Subcutaneous adipose tissue (tissue), 4 donors: ENCODE measurements around the gene EPB41L2. TPM values are rescaled to one million over a fixed set of nuclear protein-coding genes. Genes with fewer than 3 reads are reported as not detected.

ENCODE experiments used
- CTCF ChIP-seq: fragments of 450-650 bp; IDR thresholded peaks from one replicate; pipeline ENCODE4 v1.5.1; 2016; ENCODE audit warnings: low read depth, mild to moderate bottlenecking, control low read depth, antibody characterized with exemption, moderate library complexity
- total RNA-seq, 4 donors: library from RNA; depleted of rRNA; stranded (reverse); fragments of >200 nt; gene quantifications; one replicate each; pipeline ENCODE4 v1.1.0, GENCODE V29; 2016

Gene EPB41L2
- total RNA-seq, 4 donors from 2014 or later, result 124 to 189 (median 160) TPM

GRCh38 chr6:131093334-131093733, 30.3 kb upstream of the EPB41L2 start:
- TF ChIP-seq CTCF, result no peak

GRCh38 chr6:131084982-131085381, 21.9 kb upstream of the EPB41L2 start:
- no peak for TF ChIP-seq CTCF

GRCh38 chr6:131083687-131084086, 20.6 kb upstream of the EPB41L2 start:
- no peak for TF ChIP-seq CTCF

- TF ChIP-seq CTCF, result no peak
These were observed 19.3 kb upstream of the EPB41L2 start for GRCh38 chr6:131082335-131082734.

GRCh38 chr6:131080084-131080483, 17.0 kb upstream of the EPB41L2 start:
- no peak for TF ChIP-seq CTCF

- no peak for TF ChIP-seq CTCF
These were observed 10.5 kb upstream of the EPB41L2 start for GRCh38 chr6:131073577-131073976.

GRCh38 chr6:131070061-131070460, 7.0 kb upstream of the EPB41L2 start:
- no peak for TF ChIP-seq CTCF
